ENCODE measurements around the gene IPP.

- no peak for TF ChIP-seq CTCF (IDR thresholded peaks at IDR 0.05 in 4 of 5, conservative IDR thresholded peaks at IDR 0.05 in 1 of 5)
- TF ChIP-seq POLR2A (IDR thresholded peaks at IDR 0.05) = no peak
These were observed 95.7 kb downstream of the IPP start for GRCh38 chr1:45654540-45655280.

Data from gastrocnemius medialis (tissue), 4 donors.